Neural crest cell (in vitro differentiated cells): ENCODE data around the gene DARS1. TPM values are rescaled to one million over a fixed set of nuclear protein-coding genes. Genes with fewer than 3 reads are reported as not detected.
"Not testable (repeated sequence)": the region's sequence is repeated elsewhere in the genome, so short reads cannot be mapped to it uniquely, and the experiment has no call there.

Experiments
- DNase-seq: peaks from one replicate; pipeline ENCODE4 v3.0.0; 2021; ENCODE audit warnings: low read depth, mixed read lengths, low spot score
- H3K27ac Mint-ChIP-seq: one replicate; pipeline ENCODE4 v1.8.0; 2021; ENCODE audit warnings: mild to moderate bottlenecking, mixed read lengths; ENCODE audit not compliant: unreplicated experiment
- H3K27me3 Mint-ChIP-seq: 2 replicates; pipeline ENCODE4 v1.8.0; 2021; ENCODE audit warnings: low read depth, mild to moderate bottlenecking, mixed read lengths
- H3K36me3 Mint-ChIP-seq: 2 replicates; pipeline ENCODE4 v1.8.0; 2021; ENCODE audit warnings: low read depth, mild to moderate bottlenecking, mixed read lengths
- H3K4me1 Mint-ChIP-seq: 2 replicates; pipeline ENCODE4 v1.8.0; 2021; ENCODE audit warnings: mixed read lengths
- H3K4me3 Mint-ChIP-seq: one replicate; pipeline ENCODE4 v1.8.0; 2021; ENCODE audit warnings: mild to moderate bottlenecking, mixed read lengths
- H3K9me3 Mint-ChIP-seq: 2 replicates; pipeline ENCODE4 v1.8.0; 2021; ENCODE audit warnings: mixed read lengths
- total RNA-seq: library from RNA; stranded (reverse); gene quantifications from 2 replicates; pipeline ENCODE4 v1.2.1, GENCODE V29; 2021
- TF ChIP-seq, protein P1 (sequence below): fragments of 200-600 bp; sonication (generic); conservative IDR thresholded peaks from 2 replicates; pipeline ENCODE4 v1.5.0; 2021; ENCODE audit warnings: antibody characterized with exemption, mild to moderate bottlenecking

DARS1 gene
- total RNA-seq, 1 donor from 2014 or later, result 73.8 TPM

DNA sequence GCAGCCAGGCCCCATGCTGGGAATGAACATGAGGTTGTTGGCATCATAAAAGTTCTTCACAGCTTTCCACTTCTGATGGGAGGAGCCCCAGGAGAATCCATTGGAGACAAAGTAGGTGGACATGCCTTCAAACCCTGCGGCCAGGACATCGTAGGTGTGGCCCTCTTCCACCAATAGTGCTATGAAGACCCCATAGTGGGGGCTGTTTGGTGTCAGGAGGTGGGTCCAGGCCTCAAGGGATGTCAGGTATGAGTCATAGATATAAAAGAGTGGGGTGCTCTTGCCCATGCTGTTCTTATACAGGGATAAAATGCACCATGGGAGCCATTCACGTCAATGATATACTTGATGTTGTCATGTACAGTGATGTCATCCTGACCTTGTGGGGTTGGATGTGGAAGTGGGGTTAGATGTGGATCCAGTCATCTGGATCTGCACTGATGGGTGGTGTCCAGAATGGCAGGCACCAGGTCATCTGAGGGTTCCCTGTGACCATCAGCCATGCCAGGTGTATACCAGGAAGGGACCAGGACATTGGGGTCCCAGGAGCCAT is 87.1 kb downstream of the DARS1 start:
- no peaks in the 10 kb centered on the region for H3K27me3 Mint-ChIP-seq
- H3K27ac Mint-ChIP-seq, result no peak overlapping the region
- peaks cover 9% of the 10 kb centered on the region for H3K9me3 Mint-ChIP-seq
- DNase-seq, result no peak
- peaks cover 11% of the 10 kb centered on the region for H3K36me3 Mint-ChIP-seq
- no peak overlapping the region for H3K4me3 Mint-ChIP-seq
- TF ChIP-seq, protein P1, sequence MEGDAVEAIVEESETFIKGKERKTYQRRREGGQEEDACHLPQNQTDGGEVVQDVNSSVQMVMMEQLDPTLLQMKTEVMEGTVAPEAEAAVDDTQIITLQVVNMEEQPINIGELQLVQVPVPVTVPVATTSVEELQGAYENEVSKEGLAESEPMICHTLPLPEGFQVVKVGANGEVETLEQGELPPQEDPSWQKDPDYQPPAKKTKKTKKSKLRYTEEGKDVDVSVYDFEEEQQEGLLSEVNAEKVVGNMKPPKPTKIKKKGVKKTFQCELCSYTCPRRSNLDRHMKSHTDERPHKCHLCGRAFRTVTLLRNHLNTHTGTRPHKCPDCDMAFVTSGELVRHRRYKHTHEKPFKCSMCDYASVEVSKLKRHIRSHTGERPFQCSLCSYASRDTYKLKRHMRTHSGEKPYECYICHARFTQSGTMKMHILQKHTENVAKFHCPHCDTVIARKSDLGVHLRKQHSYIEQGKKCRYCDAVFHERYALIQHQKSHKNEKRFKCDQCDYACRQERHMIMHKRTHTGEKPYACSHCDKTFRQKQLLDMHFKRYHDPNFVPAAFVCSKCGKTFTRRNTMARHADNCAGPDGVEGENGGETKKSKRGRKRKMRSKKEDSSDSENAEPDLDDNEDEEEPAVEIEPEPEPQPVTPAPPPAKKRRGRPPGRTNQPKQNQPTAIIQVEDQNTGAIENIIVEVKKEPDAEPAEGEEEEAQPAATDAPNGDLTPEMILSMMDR, result no peak
- H3K4me1 Mint-ChIP-seq, result no peaks in the 10 kb centered on the region

DNA sequence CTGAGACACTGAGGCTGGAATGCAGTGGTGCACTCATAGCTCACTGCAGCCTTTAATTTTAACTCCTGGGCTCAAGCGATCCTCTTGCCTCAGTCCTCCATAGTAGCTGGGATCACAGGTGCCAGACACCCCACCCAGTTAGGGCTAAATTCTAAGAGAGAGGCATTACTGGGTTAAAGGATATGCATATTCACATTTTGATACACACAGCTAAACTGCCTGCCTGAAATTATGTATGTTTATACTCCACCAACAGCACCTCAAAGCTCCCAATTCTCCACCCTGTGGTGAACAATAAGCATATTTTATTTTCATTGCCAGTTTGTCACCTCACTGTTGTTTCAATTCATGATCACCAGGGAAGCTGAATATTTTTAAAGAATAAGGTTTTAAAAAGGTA is 90.5 kb downstream of the DARS1 start:
- H3K9me3 Mint-ChIP-seq, result peaks cover 6% of the 10 kb centered on the region
- H3K36me3 Mint-ChIP-seq, result peaks cover 9% of the 10 kb centered on the region
- TF ChIP-seq, protein P1, result no peak
- no peak for DNase-seq
- H3K4me3 Mint-ChIP-seq, result no peak overlapping the region
- no peaks in the 10 kb centered on the region for H3K4me1 Mint-ChIP-seq
- H3K27ac Mint-ChIP-seq, result no peak overlapping the region
- H3K27me3 Mint-ChIP-seq, result no peaks in the 10 kb centered on the region

DNA sequence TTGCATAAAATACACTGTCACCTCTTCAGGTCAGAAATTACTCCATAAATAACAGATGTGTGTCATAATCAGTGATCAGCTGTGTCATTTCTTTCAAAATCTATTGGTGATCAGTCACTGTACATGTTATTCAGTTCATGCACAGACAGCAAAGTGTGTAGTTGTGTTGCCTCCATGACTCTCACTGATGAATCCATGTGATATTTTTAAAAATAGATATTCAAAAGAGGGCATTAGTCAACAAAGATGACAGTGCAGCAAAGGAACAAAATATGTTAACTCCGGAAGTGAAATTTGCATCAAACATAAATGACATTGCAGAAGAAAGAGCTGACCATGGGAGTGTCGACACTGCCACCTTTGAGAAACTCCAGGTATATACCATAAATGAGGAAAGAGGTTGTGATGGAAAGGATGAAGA is 92.0 kb downstream of the DARS1 start:
- peaks cover 4% of the 10 kb centered on the region for H3K9me3 Mint-ChIP-seq
- no peak overlapping the region for H3K27ac Mint-ChIP-seq
- H3K27me3 Mint-ChIP-seq, result no peaks in the 10 kb centered on the region
- no peak overlapping the region for H3K4me3 Mint-ChIP-seq
- TF ChIP-seq, protein P1, result no peak
- H3K36me3 Mint-ChIP-seq, result peaks cover 4% of the 10 kb centered on the region
- no peak for DNase-seq
- no peaks in the 10 kb centered on the region for H3K4me1 Mint-ChIP-seq

DNA sequence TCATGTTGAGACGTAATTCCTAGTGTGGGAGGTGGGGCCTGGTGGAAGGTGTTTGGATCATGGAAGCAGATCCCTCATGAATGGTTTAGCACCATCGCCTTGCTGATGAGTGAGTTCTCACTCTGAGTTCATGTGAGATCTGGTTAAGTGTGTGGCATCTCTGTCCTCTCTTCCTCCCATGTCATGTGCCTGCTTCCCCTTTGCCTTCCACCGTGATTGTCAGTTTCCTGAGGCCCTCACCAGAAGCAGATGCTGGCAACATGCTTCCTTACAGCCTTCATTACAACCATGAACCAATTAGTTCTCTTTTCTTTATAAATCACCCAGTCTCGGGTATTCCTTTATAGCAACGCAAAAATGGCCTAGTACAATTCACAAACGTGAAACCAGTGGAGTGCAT is 94.6 kb downstream of the DARS1 start:
- Mint-ChIP-seq H3K27me3 (no peaks in the 10 kb centered on the region), H3K36me3 (peaks cover 4% of the 10 kb centered on the region), H3K27ac (no peak overlapping the region), H3K4me1 (no peaks in the 10 kb centered on the region), H3K9me3 (peaks cover 8% of the 10 kb centered on the region), H3K4me3 (no peak overlapping the region)
- TF ChIP-seq, protein P1, result no peak
- DNase-seq, result no peak

DNA sequence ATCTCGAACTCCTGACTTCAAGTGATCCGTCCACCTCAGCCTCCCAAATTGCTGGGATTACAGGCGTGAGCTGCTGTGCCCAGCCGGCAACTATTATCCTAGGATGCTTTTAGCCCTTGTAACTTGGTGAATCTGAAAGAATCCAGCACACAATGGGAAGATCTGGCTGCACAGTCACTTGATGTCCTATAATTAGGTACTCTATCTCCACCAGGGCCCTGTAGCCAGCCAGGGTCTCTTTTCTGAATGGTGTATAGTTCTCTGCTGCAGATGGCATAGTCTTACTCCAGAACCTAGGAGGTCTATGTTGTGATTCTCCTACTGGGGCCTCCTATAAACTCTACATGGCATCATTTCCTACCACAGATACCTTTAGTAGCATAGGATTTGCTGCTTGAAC is 95.3 kb downstream of the DARS1 start:
- Mint-ChIP-seq H3K27ac (no peak overlapping the region), H3K9me3 (peaks cover 8% of the 10 kb centered on the region), H3K4me3 (no peak overlapping the region), H3K4me1 (no peaks in the 10 kb centered on the region), H3K36me3 (peaks cover 4% of the 10 kb centered on the region), H3K27me3 (no peaks in the 10 kb centered on the region)
- TF ChIP-seq, protein P1, result no peak
- no peak for DNase-seq

DNA sequence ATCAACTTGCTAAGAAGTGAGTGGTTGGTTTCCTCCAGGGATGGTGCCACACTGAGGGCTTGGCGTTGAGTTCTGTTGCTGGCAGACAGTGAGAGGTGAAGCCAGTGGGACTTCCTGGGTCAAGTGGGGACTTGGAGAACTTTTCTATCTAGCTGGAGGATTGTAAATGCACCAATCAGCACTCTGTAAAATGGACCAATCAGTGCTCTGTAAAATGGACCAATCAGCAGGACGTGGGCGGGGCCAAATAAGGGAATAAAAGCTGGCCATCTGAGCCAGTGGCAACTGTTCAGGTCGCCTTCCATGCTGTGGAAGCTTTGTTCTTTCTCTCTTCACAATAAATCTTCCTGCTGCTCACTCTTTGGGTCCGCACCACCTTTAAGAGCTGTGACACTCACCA is 96.8 kb downstream of the DARS1 start:
- H3K27me3 Mint-ChIP-seq, result not testable (repeated sequence)

More for the DNA sequence above, 96.8 kb downstream of the DARS1 start:
- not testable (repeated sequence) for H3K36me3 Mint-ChIP-seq, H3K27ac Mint-ChIP-seq, H3K9me3 Mint-ChIP-seq, H3K4me3 Mint-ChIP-seq, DNase-seq, H3K4me1 Mint-ChIP-seq
